ENCODE results near the gene PRSS36.

GRCh38 chr16:31188450-31189411 lies 38.9 kb upstream of the PRSS36 start:
- TF ChIP-seq POLR2AphosphoS5 (IDR thresholded peaks at IDR 0.05; ENCODE audit: low read depth, low read length) (no peak), TAF1 (IDR thresholded peaks at IDR 0.05; ENCODE audit: borderline replicate concordance, insufficient read depth, low read length) (no peak)
- TF ChIP-seq, protein P1, sequence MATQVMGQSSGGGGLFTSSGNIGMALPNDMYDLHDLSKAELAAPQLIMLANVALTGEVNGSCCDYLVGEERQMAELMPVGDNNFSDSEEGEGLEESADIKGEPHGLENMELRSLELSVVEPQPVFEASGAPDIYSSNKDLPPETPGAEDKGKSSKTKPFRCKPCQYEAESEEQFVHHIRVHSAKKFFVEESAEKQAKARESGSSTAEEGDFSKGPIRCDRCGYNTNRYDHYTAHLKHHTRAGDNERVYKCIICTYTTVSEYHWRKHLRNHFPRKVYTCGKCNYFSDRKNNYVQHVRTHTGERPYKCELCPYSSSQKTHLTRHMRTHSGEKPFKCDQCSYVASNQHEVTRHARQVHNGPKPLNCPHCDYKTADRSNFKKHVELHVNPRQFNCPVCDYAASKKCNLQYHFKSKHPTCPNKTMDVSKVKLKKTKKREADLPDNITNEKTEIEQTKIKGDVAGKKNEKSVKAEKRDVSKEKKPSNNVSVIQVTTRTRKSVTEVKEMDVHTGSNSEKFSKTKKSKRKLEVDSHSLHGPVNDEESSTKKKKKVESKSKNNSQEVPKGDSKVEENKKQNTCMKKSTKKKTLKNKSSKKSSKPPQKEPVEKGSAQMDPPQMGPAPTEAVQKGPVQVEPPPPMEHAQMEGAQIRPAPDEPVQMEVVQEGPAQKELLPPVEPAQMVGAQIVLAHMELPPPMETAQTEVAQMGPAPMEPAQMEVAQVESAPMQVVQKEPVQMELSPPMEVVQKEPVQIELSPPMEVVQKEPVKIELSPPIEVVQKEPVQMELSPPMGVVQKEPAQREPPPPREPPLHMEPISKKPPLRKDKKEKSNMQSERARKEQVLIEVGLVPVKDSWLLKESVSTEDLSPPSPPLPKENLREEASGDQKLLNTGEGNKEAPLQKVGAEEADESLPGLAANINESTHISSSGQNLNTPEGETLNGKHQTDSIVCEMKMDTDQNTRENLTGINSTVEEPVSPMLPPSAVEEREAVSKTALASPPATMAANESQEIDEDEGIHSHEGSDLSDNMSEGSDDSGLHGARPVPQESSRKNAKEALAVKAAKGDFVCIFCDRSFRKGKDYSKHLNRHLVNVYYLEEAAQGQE (IDR thresholded peaks at IDR 0.05; ENCODE audit: insufficient read depth in 1 of 2, low read depth in 2 of 2, low read length in 2 of 2): no peak

Measured in PFSK-1 (cell line).